Mesenteric fat pad (tissue), 1 donor: ENCODE data around the gene TMEM106C. TPM values are rescaled to one million over a fixed set of nuclear protein-coding genes. Genes with fewer than 3 reads are reported as not detected.

Source experiments
- DNase-seq: peaks from one replicate; pipeline ENCODE4 v3.0.0-alpha.2; 2020; ENCODE audit warnings: low spot score
- total RNA-seq: library from RNA; stranded (reverse); fragmentation: NEBNext Ultra II Directional; extraction: Animal tissue kit (Norgen Biotek cat#: 25700); gene quantifications from one replicate; pipeline ENCODE4 v1.2.1, GENCODE V29; 2021
- donor health status: DM: yes; HTN: yes; CAD: no.

The TMEM106C gene
- total RNA-seq, 1 donor from 2014 or later: 34.5 TPM

DNA sequence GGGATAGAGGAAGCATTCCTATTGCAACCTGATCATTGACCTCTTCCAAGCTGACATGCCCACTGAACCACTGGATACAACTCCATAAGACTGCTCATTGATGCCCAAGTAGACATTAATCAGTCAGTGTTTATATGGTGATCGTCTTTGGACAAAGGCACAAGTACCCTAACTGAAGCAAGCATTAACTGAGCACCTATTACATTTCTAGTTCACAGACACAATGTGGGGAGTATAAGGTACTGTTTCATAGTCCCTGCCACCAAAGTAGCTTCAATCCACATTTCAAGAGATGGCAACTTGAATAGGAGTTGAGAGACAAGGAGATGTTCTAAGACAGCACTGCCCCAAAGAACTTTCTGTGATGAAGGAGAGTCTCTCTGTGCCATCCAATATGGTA is 51.7 kb downstream of the TMEM106C start:
- no peak for DNase-seq

DNA sequence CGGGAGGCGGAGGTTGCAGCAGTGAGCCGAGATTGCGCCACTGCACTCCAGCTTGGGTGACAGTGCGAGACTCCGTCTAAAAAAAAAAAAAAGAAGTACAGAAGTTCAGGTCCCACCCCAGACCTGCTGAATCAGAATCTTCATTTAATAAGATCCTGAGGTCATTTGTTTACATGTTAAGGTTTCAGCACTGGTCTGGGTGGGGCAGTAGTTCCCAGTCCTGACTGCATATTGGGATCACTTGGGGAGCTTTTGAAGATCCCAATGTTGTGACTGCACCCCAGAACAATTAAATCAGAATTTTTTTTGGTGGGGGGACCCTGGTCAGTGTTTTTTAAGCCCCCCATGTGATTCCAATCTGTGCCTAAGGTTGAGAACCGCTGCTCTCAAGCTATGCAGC is 52.6 kb downstream of the TMEM106C start:
- DNase-seq: no peak

DNA sequence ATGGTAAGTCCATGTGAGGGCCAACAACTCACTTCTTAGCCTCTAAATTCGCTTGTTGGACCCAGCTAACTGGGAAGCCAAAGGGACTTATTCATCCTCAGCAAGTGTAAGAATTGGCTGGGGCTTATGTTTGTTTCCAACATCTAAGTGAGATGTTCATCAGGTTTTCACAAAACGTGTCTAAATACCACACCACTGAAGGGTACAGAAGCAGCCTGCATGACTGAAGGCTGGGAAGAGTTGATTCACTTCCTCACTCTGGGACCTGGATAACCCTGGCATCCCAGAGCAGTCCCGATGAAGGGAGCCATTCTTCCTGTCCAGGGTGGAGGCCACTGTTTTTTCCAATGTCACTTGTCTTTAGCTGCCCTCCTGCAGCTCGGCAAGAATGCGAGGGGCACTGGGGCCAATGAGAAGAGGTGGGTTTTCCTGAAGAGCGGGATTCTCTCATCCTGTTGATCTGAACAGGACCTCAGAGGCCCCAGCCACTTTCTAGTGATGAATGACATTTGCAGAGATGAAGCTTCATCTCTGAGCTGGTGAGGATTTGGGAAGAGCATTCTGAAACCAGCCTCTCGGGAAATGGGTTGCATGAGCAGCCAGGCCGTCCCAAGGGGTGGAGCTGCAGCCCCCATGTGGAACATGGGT is 53.1 kb downstream of the TMEM106C start:
- no peak for DNase-seq

DNA sequence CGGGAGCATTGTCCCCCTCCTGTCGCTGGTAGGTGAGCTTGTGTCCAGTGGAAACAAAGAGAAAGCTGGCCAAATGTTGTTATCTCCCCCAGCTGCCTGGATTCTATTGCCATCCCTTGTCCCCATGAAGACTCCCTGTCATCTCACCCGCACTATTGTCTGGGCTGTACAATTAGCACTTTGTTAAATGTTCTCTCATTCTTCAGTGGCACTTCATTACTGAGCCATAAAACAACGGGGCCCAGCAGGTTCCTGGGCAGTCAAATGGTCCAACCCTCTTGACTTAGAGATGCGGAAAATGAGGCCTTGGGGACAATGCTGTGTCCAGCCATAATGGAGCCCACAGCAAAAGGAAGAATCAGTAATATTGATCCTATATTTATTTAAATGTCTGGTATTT is 54.1 kb downstream of the TMEM106C start:
- DNase-seq: no peak

DNA sequence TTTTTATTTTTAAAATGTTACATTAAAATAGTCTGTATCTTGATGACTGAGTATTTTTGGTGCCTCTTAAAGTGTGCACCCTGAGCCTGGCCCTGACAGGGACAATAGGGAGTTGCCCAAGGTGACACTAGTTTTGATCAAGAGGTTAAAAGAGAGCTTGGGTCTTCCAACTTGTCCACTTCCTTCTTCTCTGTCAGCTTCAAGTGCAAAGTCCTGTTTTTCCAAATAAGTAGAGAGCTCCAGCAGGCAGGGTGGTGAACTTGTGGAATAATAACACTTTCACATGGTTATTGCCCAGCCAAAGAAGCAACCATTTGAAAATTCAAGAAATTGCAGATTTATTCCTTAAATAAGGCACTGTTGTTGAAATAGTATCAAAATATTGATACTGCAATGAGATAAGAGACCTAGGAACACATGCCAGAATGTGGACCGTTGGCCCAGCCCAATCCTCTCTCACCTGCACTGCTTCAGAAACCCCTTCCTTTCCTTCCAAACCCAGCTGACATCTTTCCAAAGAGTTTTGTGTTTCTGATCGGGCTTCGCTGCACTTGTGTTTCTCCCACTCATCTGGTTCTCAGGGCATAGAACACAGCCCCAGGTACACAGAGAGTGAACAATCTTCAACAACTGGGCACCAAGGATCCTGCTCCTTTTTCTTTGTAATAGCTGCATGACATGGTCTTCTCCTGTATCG is 54.7 kb downstream of the TMEM106C start:
- no peak for DNase-seq

Other genes with a start within 250 kb of the TMEM106C start
- 1.4 TPM for gene ENDOU, start 238.1 kb upstream of the TMEM106C start, total RNA-seq
- gene RAPGEF3, start 204.7 kb upstream of the TMEM106C start, total RNA-seq: 79.4 TPM
- gene SLC48A1, start 190.4 kb upstream of the TMEM106C start, total RNA-seq: 40.3 TPM
- 105 TPM for gene HDAC7, start 143.7 kb upstream of the TMEM106C start, total RNA-seq
- gene VDR, start 58.6 kb upstream of the TMEM106C start, total RNA-seq: 9.8 TPM
- not detected for gene COL2A1, start 40.9 kb downstream of the TMEM106C start, total RNA-seq
- 14.5 TPM for gene SENP1, start 142.5 kb downstream of the TMEM106C start, total RNA-seq
- 27.5 TPM for gene PFKM, start 155.8 kb downstream of the TMEM106C start, total RNA-seq
- gene ASB8, start 193.9 kb downstream of the TMEM106C start, total RNA-seq: 41.8 TPM
- 0.35 TPM for gene CCDC184, start 220.0 kb downstream of the TMEM106C start, total RNA-seq
- gene OR10AD1, start 239.7 kb downstream of the TMEM106C start, total RNA-seq: not detected